H1 (cell line): ENCODE results near the gene RPL18. TPM values are rescaled to one million over a fixed set of nuclear protein-coding genes. Genes with fewer than 3 reads are reported as not detected.
A peak's percentile ranks its signal among the peaks of the same experiment; 100 is the strongest.

Experiments used
- CTCF ChIA-PET: fragments of 300-600 bp; sonication (Branson Sonifier 250); formaldehyde crosslinking; loops from one replicate; lab custom pipeline; 2021; ENCODE audit not compliant: partially characterized antibody; lab: Charles Lee
- POLR2A ChIA-PET: fragments of 300-600 bp; sonication (Branson Sonifier 250); formaldehyde crosslinking; loops from one replicate; lab custom pipeline; 2021; ENCODE audit warnings: inconsistent platforms; ENCODE audit not compliant: partially characterized antibody; lab: Charles Lee
- DNase-seq, 2 experiments: peaks; one replicate each; pipeline versions ENCODE4 v3.0.0 to v3.0.0-alpha.2; 2010 to 2022; ENCODE audit warnings: low spot score in 2 of 2, low read depth in 1 of 2, mixed read lengths in 1 of 2
- FAIRE-seq: peaks from 2 replicates; lab custom pipeline; 2011; peaks lifted over from hg19 to GRCh38; lab: Jason Lieb, UNC
- H2AFZ ChIP-seq: 2 replicates; pipeline ENCODE4 v1.8.1; 2012; ENCODE audit warnings: low read length, inconsistent platforms
- H2AK5ac ChIP-seq: 2 replicates; pipeline ENCODE4 v1.6.1; 2013; ENCODE audit warnings: low read depth, low read length
- H2BK120ac ChIP-seq: replicated peaks from 2 replicates; pipeline ENCODE3; 2013; ENCODE audit warnings: low read depth, low read length, inconsistent platforms
- H2BK12ac ChIP-seq: 2 replicates; pipeline ENCODE4 v1.6.1; 2013; ENCODE audit warnings: low read depth, low read length
- H2BK15ac ChIP-seq: 2 replicates; pipeline ENCODE4 v1.6.1; 2013; ENCODE audit warnings: low read length
- H2BK20ac ChIP-seq: 2 replicates; pipeline ENCODE4 v1.6.1; 2013; ENCODE audit warnings: low read length
- H2BK5ac ChIP-seq: 2 replicates; pipeline ENCODE4 v1.6.1; 2013; ENCODE audit warnings: low read depth, low read length
- H3K14ac ChIP-seq: 2 replicates; pipeline ENCODE4 v1.6.1; 2013; ENCODE audit warnings: inconsistent platforms; ENCODE audit not compliant: insufficient read length
- H3K18ac ChIP-seq: 2 replicates; pipeline ENCODE4 v1.6.1; 2013; ENCODE audit warnings: low read length; ENCODE audit errors: extremely low read depth
- H3K23ac ChIP-seq: 2 replicates; pipeline ENCODE4 v1.6.1; 2013; ENCODE audit warnings: inconsistent platforms; ENCODE audit not compliant: insufficient read length
- H3K23me2 ChIP-seq: 2 replicates; pipeline ENCODE4 v1.6.1; 2013; ENCODE audit warnings: low read depth, low read length
- H3K27ac ChIP-seq: 2 replicates; pipeline ENCODE4 v1.6.1; 2011; ENCODE audit warnings: low read depth, low read length, inconsistent platforms
- H3K27me3 ChIP-seq, 4 experiments: replicated peaks in 1 of 4; 1 replicate in 1 of 4; 2 replicates in 3 of 4; pipeline versions ENCODE4 v1.6.1 to v1.8.1; 2011 to 2013; ENCODE audit warnings: low read length in 3 of 4, mild to moderate bottlenecking in 3 of 4, inconsistent platforms in 2 of 4, mixed read lengths in 2 of 4, moderate library complexity in 1 of 4; ENCODE audit not compliant: control insufficient read depth in 3 of 4, insufficient read depth in 3 of 4; ENCODE audit errors: extremely low read depth in 1 of 4
- H3K36me3 ChIP-seq, 4 experiments: 2 replicates each; pipeline versions ENCODE4 v1.6.1 to v1.8.1; 2011 to 2013; ENCODE audit warnings: mild to moderate bottlenecking in 4 of 4, low read length in 3 of 4, moderate library complexity in 2 of 4, control low read depth in 1 of 4, inconsistent platforms in 1 of 4; ENCODE audit not compliant: insufficient read depth in 4 of 4, control insufficient read depth in 2 of 4
- H3K4ac ChIP-seq: replicated peaks from 2 replicates; pipeline ENCODE3; 2013; ENCODE audit warnings: low read length, low read depth, mixed read lengths, inconsistent platforms; ENCODE audit not compliant: insufficient read length
- H3K4me1 ChIP-seq, 4 experiments: replicated peaks in 1 of 4; 1 replicate in 1 of 4; 2 replicates in 3 of 4; pipeline versions ENCODE4 v1.6.1 to v1.8.1; 2011 to 2013; ENCODE audit warnings: low read length in 3 of 4, inconsistent platforms in 2 of 4, mixed read lengths in 1 of 4; ENCODE audit not compliant: insufficient read depth in 4 of 4, control insufficient read depth in 3 of 4
- H3K4me2 ChIP-seq, 2 experiments: 2 replicates each; pipeline versions ENCODE4 v1.6.1 to v1.8.1; 2011 to 2013; ENCODE audit warnings: low read depth in 2 of 2, low read length in 2 of 2, control low read depth in 1 of 2, inconsistent platforms in 1 of 2, mild to moderate bottlenecking in 1 of 2; ENCODE audit not compliant: insufficient read depth in 1 of 2
- H3K4me3 ChIP-seq, 4 experiments: fragments of 200-600, 300-600 bp in 1 of 4; sonication (generic), shearing (Covaris generic), sonication (Bioruptor Twin) in 1 of 4; 2 replicates each; pipeline versions ENCODE4 v1.5.1 to v1.8.1; 2011 to 2016; ENCODE audit warnings: low read length in 4 of 4, low read depth in 3 of 4, control low read depth in 2 of 4, inconsistent platforms in 2 of 4, mild to moderate bottlenecking in 2 of 4, mixed read lengths in 1 of 4, moderate library complexity in 1 of 4; ENCODE audit not compliant: insufficient read depth in 2 of 4; ENCODE audit errors: extremely low read depth in 1 of 4
- H3K56ac ChIP-seq: replicated peaks from 2 replicates; pipeline ENCODE3; 2013; ENCODE audit warnings: low read depth, mild to moderate bottlenecking, mixed read lengths, low read length, inconsistent platforms; ENCODE audit not compliant: insufficient read length
- H3K79me1 ChIP-seq: 2 replicates; pipeline ENCODE4 v1.6.1; 2013; ENCODE audit warnings: low read depth, low read length, control low read depth
- H3K79me2 ChIP-seq, 2 experiments: 2 replicates each; pipeline versions ENCODE4 v1.6.1 to v1.8.1; 2012 to 2013; ENCODE audit warnings: low read length in 2 of 2, mild to moderate bottlenecking in 2 of 2, inconsistent platforms in 1 of 2; ENCODE audit not compliant: insufficient read depth in 2 of 2, control insufficient read depth in 1 of 2
- H3K9ac ChIP-seq, 4 experiments: replicated peaks in 1 of 4; 1 replicate in 1 of 4; 2 replicates in 3 of 4; pipeline versions ENCODE4 v1.6.1 to v1.8.1; 2011 to 2013; ENCODE audit warnings: low read depth in 3 of 4, low read length in 3 of 4, control low read depth in 2 of 4, mild to moderate bottlenecking in 2 of 4, moderate library complexity in 2 of 4, inconsistent platforms in 1 of 4; ENCODE audit errors: extremely low read depth in 1 of 4
- H3K9me3 ChIP-seq, 2 experiments: 2 replicates each; pipeline versions ENCODE4 v1.6.1 to v1.8.1; 2012 to 2013; ENCODE audit warnings: mild to moderate bottlenecking in 2 of 2, moderate library complexity in 2 of 2, control low read depth in 1 of 2, inconsistent platforms in 1 of 2, low read depth in 1 of 2, low read length in 1 of 2, mixed read lengths in 1 of 2; ENCODE audit not compliant: insufficient read depth in 2 of 2
- H4K20me1 ChIP-seq, 2 experiments: replicated peaks in 1 of 2; 2 replicates each; pipeline versions ENCODE3 to v1.8.1; 2011 to 2013; ENCODE audit warnings: inconsistent platforms in 2 of 2, low read length in 2 of 2, mild to moderate bottlenecking in 1 of 2; ENCODE audit not compliant: insufficient read depth in 2 of 2, control insufficient read depth in 1 of 2
- H4K5ac ChIP-seq: 2 replicates; pipeline ENCODE4 v1.6.1; 2013; ENCODE audit warnings: low read length, low read depth, mixed read lengths, inconsistent platforms; ENCODE audit not compliant: insufficient read length
- H4K8ac ChIP-seq: 2 replicates; pipeline ENCODE4 v1.8.0; 2013; ENCODE audit warnings: mild to moderate bottlenecking, moderate library complexity, low read length, inconsistent platforms; ENCODE audit not compliant: insufficient read depth; ENCODE audit errors: extremely low read depth
- H4K91ac ChIP-seq: replicated peaks from 2 replicates; pipeline ENCODE3; 2013; ENCODE audit warnings: low read length, mixed read lengths, inconsistent platforms; ENCODE audit not compliant: insufficient read length
- HDAC2 ChIP-seq, 2 experiments: fragments of 300-600 bp in 1 of 2; sonication (generic) in 1 of 2; IDR thresholded peaks; 2 replicates each; pipeline ENCODE4 v1.6.1; 2011 to 2012; ENCODE audit warnings: low read depth in 2 of 2, low read length in 2 of 2, mild to moderate bottlenecking in 2 of 2, moderate library complexity in 2 of 2, borderline replicate concordance in 1 of 2, inconsistent platforms in 1 of 2
- JUND ChIP-seq: IDR thresholded peaks from 2 replicates; pipeline ENCODE4 v1.6.1; 2011; ENCODE audit warnings: mild to moderate bottlenecking, improper control_type of control experiment, low read length
- KDM1A ChIP-seq: fragments of 200-600, 300-600 bp; sonication (generic); IDR thresholded peaks from 2 replicates; pipeline ENCODE4 v1.7.1; 2016; ENCODE audit warnings: mild to moderate bottlenecking, low read length, borderline replicate concordance
- POLR2A ChIP-seq, 2 experiments: IDR thresholded peaks; 1 replicate in 1 of 2; 2 replicates in 1 of 2; pipeline ENCODE4 v1.6.1; 2011; ENCODE audit warnings: low read depth in 2 of 2, low read length in 2 of 2, mild to moderate bottlenecking in 2 of 2; ENCODE audit errors: control extremely low read depth in 1 of 2
- POLR2AphosphoS5 ChIP-seq: IDR thresholded peaks from 2 replicates; pipeline ENCODE4 v1.6.1; 2011; ENCODE audit warnings: low read depth, low read length
- SAP30 ChIP-seq: fragments of 300-600 bp; sonication (generic); IDR thresholded peaks from 2 replicates; pipeline ENCODE4 v1.7.1; 2012; ENCODE audit warnings: low read length, moderate library complexity, mild to moderate bottlenecking, inconsistent platforms; ENCODE audit not compliant: insufficient read depth, insufficient replicate concordance
- TAF1 ChIP-seq: IDR thresholded peaks from 2 replicates; pipeline ENCODE4 v1.6.1; 2011; ENCODE audit warnings: mild to moderate bottlenecking, low read depth, low read length
- WGBS, 2 experiments: shearing (Covaris generic) in 1 of 2; methylation state at CpG; one replicate each; pipeline versions ENCODE4 v1.1.6 to v1.1.7; 2013 to 2015; ENCODE audit warnings: low lambda C conversion rate in 2 of 2, mixed read lengths in 2 of 2, inconsistent platforms in 1 of 2, low coverage in 1 of 2, missing lambda C conversion rate in 1 of 2; ENCODE audit not compliant: insufficient replicate concordance in 2 of 2, insufficient coverage in 1 of 2, insufficient read length in 1 of 2; ENCODE audit errors: extremely low coverage in 1 of 2, missing lambda C conversion rate in 1 of 2; 5-methylcytosine and 5-hydroxymethylcytosine counted together
- polyA plus RNA-seq, 7 experiments: library from polyadenylated mRNA; depleted of rRNA in 3 of 7; stranded (reverse) in 5 of 7; unstranded in 2 of 7; fragments of >200 nt in 5 of 7; fragments of 200-250 nt in 2 of 7; gene quantifications; 1 replicate in 5 of 7; 2 replicates in 1 of 7; 4 replicates in 1 of 7; pipeline versions ENCODE4 v1.2.1 to v1.2.3, GENCODE V29; 2011 to 2013; ENCODE audit warnings: missing spikeins in 2 of 7, mixed read lengths in 2 of 7
- total RNA-seq: library from RNA; stranded (reverse); fragmentation: NEBNext Ultra II Directional; extraction: Animal tissue kit (Norgen Biotek cat#: 25700); gene quantifications from 2 replicates; pipeline ENCODE4 v1.2.1, GENCODE V29; 2021

Gene RPL18
- total and polyA plus RNA-seq, 2 of the 8 experiments (the other 6 are each of a cell fraction or from before 2014, with no cell fraction given) = 1,669 to 2,789 TPM

DNA sequence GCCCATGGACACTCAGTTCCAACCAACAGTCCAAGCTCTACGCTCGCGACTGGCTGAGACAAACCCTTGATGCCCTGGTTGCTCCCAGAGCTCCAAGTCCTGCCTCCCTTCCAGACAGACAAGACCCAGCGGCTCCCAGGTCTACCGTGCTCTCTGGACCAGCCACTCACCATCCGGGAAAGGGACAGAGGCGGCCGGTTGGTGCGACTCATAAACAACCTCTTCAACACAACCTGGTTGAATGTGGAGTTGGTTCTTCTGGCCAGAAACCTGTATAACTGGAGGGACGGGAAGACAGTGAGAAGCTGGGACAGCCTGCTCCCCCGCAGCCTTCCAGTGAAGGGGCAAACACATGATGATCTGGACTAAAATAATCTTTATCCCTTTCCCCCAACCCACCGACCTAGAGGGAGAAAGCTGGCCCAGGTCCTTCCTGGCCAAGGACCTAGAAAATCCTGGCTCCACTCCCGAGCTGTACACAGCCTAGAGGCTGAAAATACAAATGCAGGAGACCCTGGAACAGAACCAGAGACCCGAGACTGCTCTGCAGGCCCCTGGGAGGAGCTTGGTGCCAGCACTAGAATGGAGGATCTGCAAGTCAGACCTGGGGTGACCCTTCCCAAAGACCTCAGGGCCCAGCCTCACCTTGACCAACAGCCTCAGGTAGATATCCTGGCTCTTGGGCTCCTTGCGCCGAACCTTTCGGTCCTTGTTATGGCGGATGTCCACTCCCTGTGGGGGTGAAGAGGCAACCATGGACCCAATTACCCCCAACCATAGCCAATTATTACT, 1.6 kb downstream of the RPL18 start:
- H2BK20ac ChIP-seq = no peak overlapping the region
- ChIA-PET POLR2A (interaction anchor here (0.6 to 30.9 kb wide), 21 partner anchors 5 to 227 kb away, joined by 3 to 788 read pairs (median 5); partner anchors contain the start of genes CA11, DBP, FAM83E and FUT2), CTCF (interaction anchor here (1.0 to 7.2 kb wide), 5 partner anchors 8 to 165 kb away, joined by 3 to 37 read pairs (median 3); no protein-coding TSS in a partner anchor)
- FAIRE-seq = no peak
- H2AFZ ChIP-seq = no peak overlapping the region
- H3K4me1 ChIP-seq = peaks cover 3 to 45% (median 36%) of the 10 kb centered on the region in 4 experiments
- no peak for DNase-seq
- H4K20me1 ChIP-seq = peaks cover 25 to 39% of the 10 kb centered on the region in 2 experiments
- 94% methylated on average over 14 of the region's 18 CpGs; no CpG with 5 or more reads in 1 of the 2 experiments for WGBS, 2 experiments
- H2BK120ac ChIP-seq = no peak overlapping the region
- no peak overlapping the region for H2BK15ac ChIP-seq
- H3K27me3 ChIP-seq = no peaks in the 10 kb centered on the region
- no peak overlapping the region for H2BK12ac ChIP-seq
- peak overlapping the region; percentile 64 to 84 for H3K4me2 ChIP-seq
- H3K18ac ChIP-seq = no peak overlapping the region
- peaks cover 4% of the 10 kb centered on the region; the same call in 1 of the 2 replicates for H3K79me1 ChIP-seq
- H3K23ac ChIP-seq = no peak overlapping the region
- H3K14ac ChIP-seq = no peak overlapping the region
- peak overlapping the region in 3 of 4 experiments; percentile 94 to 98 (median 95); a peak in 5 of 7 replicates for H3K9ac ChIP-seq
- no peak overlapping the region for H4K8ac ChIP-seq
- no peak overlapping the region for H3K4ac ChIP-seq
- no peak overlapping the region for H2AK5ac ChIP-seq
- 0 out of 2 replicates have a peak overlapping the region, but pooled peaks have one; percentile 18 for H3K27ac ChIP-seq
- 0 out of 2 replicates have a peak overlapping the region, but pooled peaks have one; percentile 3 for H2BK5ac ChIP-seq
- peaks cover 17 to 32% (median 21%) of the 10 kb centered on the region in 4 experiments for H3K36me3 ChIP-seq
- H3K9me3 ChIP-seq = no peaks in the 10 kb centered on the region
- TF ChIP-seq SAP30 = no peak
- TF ChIP-seq KDM1A = no peak
- peak; percentile 18 to 38 for TF ChIP-seq POLR2A (IDR thresholded peaks at IDR 0.05; ENCODE audit: control extremely low read depth in 1 of 2, low read depth in 2 of 2, low read length in 2 of 2)
- TF ChIP-seq TAF1 = 0 out of 2 replicates have a peak, but pooled peaks have one; percentile 10
- TF ChIP-seq POLR2AphosphoS5 = peak; percentile 44; the same call in 1 of the 2 replicates
- no peak for TF ChIP-seq JUND
- no peak for TF ChIP-seq HDAC2 (IDR thresholded peaks at IDR 0.05; ENCODE audit: borderline replicate concordance in 1 of 2, low read depth in 2 of 2, low read length in 2 of 2)
- no peak overlapping the region for H3K56ac ChIP-seq
- H4K91ac ChIP-seq = no peak overlapping the region
- no peak overlapping the region for H4K5ac ChIP-seq
- peaks cover 4% of the 10 kb centered on the region; the same call in 1 of the 2 replicates for H3K23me2 ChIP-seq
- peaks cover 20 to 31% of the 10 kb centered on the region in 2 experiments for H3K79me2 ChIP-seq
- peak overlapping the region; percentile 83 to 97 (median 94); a peak in 7 of 8 replicates for H3K4me3 ChIP-seq
